Lower leg skin (tissue), 3 donors: ENCODE results near the gene STX11.

ENCODE experiments used
- CTCF ChIP-seq, 3 donors: fragments of 450-650 bp; IDR thresholded peaks; one replicate each; pipeline ENCODE4 v1.5.1; 2016; ENCODE audit warnings: antibody characterized with exemption in 3 of 3, mild to moderate bottlenecking in 3 of 3, moderate library complexity in 2 of 3
- POLR2A ChIP-seq, 2 donors: fragments of 450-650 bp; IDR thresholded peaks; one replicate each; pipeline ENCODE4 v1.6.1; 2016 to 2017; ENCODE audit warnings: antibody characterized with exemption in 2 of 2, mild to moderate bottlenecking in 1 of 2, moderate library complexity in 1 of 2

DNA sequence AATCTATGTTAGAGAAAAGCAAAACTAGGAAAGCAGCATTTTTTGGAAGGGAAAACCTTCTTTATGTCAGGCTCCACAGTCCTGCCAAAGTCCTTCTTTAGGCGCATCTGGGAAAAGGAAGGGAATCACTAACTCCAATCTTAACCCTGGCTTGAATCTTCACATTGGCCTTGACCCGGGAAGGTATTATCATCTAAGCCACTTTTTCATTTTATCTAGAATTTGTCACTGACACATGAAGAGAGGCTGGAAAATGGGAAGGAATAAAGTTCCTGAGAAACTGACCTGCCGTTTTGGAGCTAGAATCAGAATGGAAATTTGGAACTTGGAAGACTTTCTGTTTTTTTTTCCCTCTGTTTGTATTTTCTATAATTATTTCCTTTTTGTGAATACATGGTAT is 81.4 kb downstream of the STX11 start:
- TF ChIP-seq CTCF (IDR thresholded peaks at IDR 0.05): no peak
- TF ChIP-seq POLR2A (IDR thresholded peaks at IDR 0.05): no peak
